A673 (cell line): Measurements from ENCODE around the gene OR4X2.

Experiments
- EZH2 ChIP-seq: fragments of 200-600 bp; sonication (generic); IDR thresholded peaks from 2 replicates; pipeline ENCODE4 v1.6.1; 2017; ENCODE audit warnings: borderline replicate concordance, low read depth, mild to moderate bottlenecking, mixed read lengths, antibody characterized with exemption, low read length; ENCODE audit not compliant: poor library complexity, severe bottlenecking
- TF ChIP-seq, protein P1 (sequence below): fragments of 300-800, 200-600 bp; sonication (generic); conservative IDR thresholded peaks from 2 replicates; pipeline ENCODE4 v1.5.1; 2017; ENCODE audit warnings: low read depth, mild to moderate bottlenecking, antibody characterized with exemption, low read length, moderate library complexity, mixed read lengths

DNA sequence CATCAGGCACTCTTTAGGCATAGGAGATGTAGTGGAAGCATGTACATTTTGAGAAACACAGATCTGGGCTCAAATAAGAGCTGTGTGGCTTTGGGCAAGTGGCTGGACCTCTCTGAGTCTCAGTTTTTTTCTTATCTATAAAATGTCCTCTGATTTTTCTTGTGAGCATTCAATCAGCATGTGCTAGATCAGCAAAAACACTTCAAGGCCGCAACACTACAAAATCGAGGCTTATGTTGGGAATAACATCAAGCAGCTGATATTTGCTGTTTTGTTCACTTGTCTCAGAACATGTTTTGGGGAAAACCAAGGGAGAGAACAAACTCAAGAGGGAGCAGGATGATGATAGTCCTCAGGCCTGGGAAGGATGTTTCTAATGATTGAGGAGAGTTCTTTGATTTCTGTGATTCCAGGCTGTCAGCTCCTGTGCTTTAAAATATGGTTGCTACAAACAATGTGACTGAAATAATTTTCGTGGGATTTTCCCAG lies 18.6 kb downstream of the OR4X2 start, which contains the start of gene OR4X1:
- TF ChIP-seq, protein P1, sequence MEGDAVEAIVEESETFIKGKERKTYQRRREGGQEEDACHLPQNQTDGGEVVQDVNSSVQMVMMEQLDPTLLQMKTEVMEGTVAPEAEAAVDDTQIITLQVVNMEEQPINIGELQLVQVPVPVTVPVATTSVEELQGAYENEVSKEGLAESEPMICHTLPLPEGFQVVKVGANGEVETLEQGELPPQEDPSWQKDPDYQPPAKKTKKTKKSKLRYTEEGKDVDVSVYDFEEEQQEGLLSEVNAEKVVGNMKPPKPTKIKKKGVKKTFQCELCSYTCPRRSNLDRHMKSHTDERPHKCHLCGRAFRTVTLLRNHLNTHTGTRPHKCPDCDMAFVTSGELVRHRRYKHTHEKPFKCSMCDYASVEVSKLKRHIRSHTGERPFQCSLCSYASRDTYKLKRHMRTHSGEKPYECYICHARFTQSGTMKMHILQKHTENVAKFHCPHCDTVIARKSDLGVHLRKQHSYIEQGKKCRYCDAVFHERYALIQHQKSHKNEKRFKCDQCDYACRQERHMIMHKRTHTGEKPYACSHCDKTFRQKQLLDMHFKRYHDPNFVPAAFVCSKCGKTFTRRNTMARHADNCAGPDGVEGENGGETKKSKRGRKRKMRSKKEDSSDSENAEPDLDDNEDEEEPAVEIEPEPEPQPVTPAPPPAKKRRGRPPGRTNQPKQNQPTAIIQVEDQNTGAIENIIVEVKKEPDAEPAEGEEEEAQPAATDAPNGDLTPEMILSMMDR = no peak
- TF ChIP-seq EZH2 = no peak
